HFFc6 (cell line): ENCODE results near the gene EXOC4. TPM values are rescaled to one million over a fixed set of nuclear protein-coding genes. Genes with fewer than 3 reads are reported as not detected.
A peak's percentile ranks its signal among the peaks of the same experiment; 100 is the strongest.

Experiments
- DNase-seq: peaks from one replicate; pipeline ENCODE4 v3.0.0-alpha.2; 2018
- H3K27ac Mint-ChIP-seq: 2 replicates; pipeline ENCODE4 v1.8.0; 2020; ENCODE audit warnings: mild to moderate bottlenecking, mixed read lengths
- H3K27me3 Mint-ChIP-seq: 2 replicates; pipeline ENCODE4 v1.8.0; 2021; ENCODE audit warnings: mild to moderate bottlenecking, moderate library complexity, mixed read lengths; ENCODE audit not compliant: insufficient read depth
- H3K36me3 Mint-ChIP-seq: 2 replicates; pipeline ENCODE4 v1.8.0; 2021; ENCODE audit warnings: low read depth, mixed read lengths
- H3K4me1 Mint-ChIP-seq: 2 replicates; pipeline ENCODE4 v1.8.0; 2020; ENCODE audit warnings: low read depth, mixed read lengths
- H3K4me3 Mint-ChIP-seq: 2 replicates; pipeline ENCODE4 v1.8.0; 2020; ENCODE audit warnings: mild to moderate bottlenecking, moderate library complexity, mixed read lengths
- H3K9me3 Mint-ChIP-seq: 2 replicates; pipeline ENCODE4 v1.8.0; 2020; ENCODE audit warnings: mild to moderate bottlenecking, mixed read lengths
- CTCF ChIP-seq: fragments of 200-600 bp; sonication (generic); IDR thresholded peaks from 2 replicates; pipeline ENCODE4 v1.5.0; 2021; ENCODE audit warnings: antibody characterized with exemption, mild to moderate bottlenecking
- total RNA-seq, 6 experiments: library from RNA; stranded (reverse); fragmentation: NEBNext Ultra II Directional; extraction: Animal tissue kit (Norgen Biotek cat#: 25700); gene quantifications; 2 replicates in 1 of 6; 3 replicates in 5 of 6; pipeline ENCODE4 v1.2.3, GENCODE V29; 2021

Gene EXOC4
- total RNA-seq, 6 experiments from 2014 or later: 57.6 to 67.6 (median 61.4) TPM

GRCh38 chr7:133941496-133941895, 688.6 kb downstream of the EXOC4 start:
- no peak for TF ChIP-seq CTCF
- Mint-ChIP-seq H3K36me3 (peaks cover 9% of the 10 kb centered on the region), H3K27me3 (no peaks in the 10 kb centered on the region; the same call in 1 of the 2 replicates), H3K9me3 (no peaks in the 10 kb centered on the region), H3K27ac (peak overlapping the region; percentile 69), H3K4me1 (peaks cover 19% of the 10 kb centered on the region), H3K4me3 (peak overlapping the region; percentile 18)
- DNase-seq: peak; percentile 80

DNA sequence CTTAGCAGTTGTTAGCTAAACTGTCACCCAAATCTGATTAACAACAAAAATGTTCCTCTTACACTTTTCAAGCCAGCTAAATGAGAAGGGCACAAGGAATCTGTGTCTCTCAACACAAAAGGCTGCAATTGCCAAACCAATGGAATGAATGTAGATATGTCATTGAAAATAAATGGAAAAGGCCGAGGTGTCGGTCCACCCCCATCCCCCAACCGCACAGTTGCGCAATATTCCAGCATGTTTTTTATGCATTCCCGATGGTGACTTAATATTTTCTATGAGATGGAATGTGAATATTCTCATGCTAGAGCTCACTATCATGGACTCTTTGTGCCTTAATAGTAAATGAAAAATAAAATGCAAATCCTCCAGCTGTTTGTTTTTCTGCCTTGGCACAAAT, 692.6 kb downstream of the EXOC4 start:
- Mint-ChIP-seq H3K27me3 (no peaks in the 10 kb centered on the region; the same call in 1 of the 2 replicates), H3K27ac (no peak overlapping the region)
- no peak for TF ChIP-seq CTCF

GRCh38 chr7:133947458-133948254, 694.8 kb downstream of the EXOC4 start:
- Mint-ChIP-seq H3K4me1 (no peaks in the 10 kb centered on the region), H3K27me3 (no peaks in the 10 kb centered on the region; the same call in 1 of the 2 replicates), H3K36me3 (peaks cover 4% of the 10 kb centered on the region; the same call in 1 of the 2 replicates), H3K27ac (no peak overlapping the region), H3K4me3 (no peak overlapping the region), H3K9me3 (no peaks in the 10 kb centered on the region)
- no peak for TF ChIP-seq CTCF
- DNase-seq: no peak

More for the DNA sequence above, 692.6 kb downstream of the EXOC4 start:
- Mint-ChIP-seq H3K9me3 (no peaks in the 10 kb centered on the region), H3K4me1 (peaks cover 10% of the 10 kb centered on the region), H3K36me3 (peaks cover 4% of the 10 kb centered on the region; the same call in 1 of the 2 replicates), H3K4me3 (no peak overlapping the region)
- DNase-seq: no peak

GRCh38 chr7:133948588-133948987, 695.7 kb downstream of the EXOC4 start:
- TF ChIP-seq CTCF: no peak
- DNase-seq: no peak
- no peaks in the 10 kb centered on the region for H3K9me3 Mint-ChIP-seq

DNA sequence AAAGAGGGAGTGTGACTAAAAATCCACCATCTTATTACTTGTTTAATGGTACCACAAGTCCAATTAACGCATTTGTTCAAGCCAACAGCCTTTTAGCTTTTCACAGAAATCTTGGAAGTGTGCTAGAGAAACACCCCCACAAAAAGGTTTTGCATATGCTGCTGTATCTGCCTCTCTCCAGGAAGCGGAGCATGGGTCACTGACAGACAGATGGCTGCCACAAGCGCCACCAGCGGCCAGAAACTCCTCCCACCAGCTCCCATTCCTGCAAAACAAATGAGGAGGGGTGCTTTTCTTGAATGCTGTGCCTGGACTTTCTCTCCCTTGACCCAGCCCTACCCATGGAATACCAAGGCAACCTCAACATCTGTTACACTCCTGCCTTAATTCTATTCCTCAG, 698.0 kb downstream of the EXOC4 start:
- Mint-ChIP-seq H3K27me3 (no peaks in the 10 kb centered on the region; the same call in 1 of the 2 replicates), H3K4me3 (no peak overlapping the region), H3K27ac (no peak overlapping the region), H3K36me3 (peaks cover 4% of the 10 kb centered on the region; the same call in 1 of the 2 replicates), H3K9me3 (no peaks in the 10 kb centered on the region), H3K4me1 (no peaks in the 10 kb centered on the region)
- no peak for TF ChIP-seq CTCF
- DNase-seq: no peak

More at GRCh38 chr7:133948588-133948987, 695.7 kb downstream of the EXOC4 start:
- no peak overlapping the region for H3K4me3 Mint-ChIP-seq
- peaks cover 4% of the 10 kb centered on the region; the same call in 1 of the 2 replicates for H3K36me3 Mint-ChIP-seq
- H3K4me1 Mint-ChIP-seq: no peaks in the 10 kb centered on the region
- no peaks in the 10 kb centered on the region; the same call in 1 of the 2 replicates for H3K27me3 Mint-ChIP-seq
- no peak overlapping the region for H3K27ac Mint-ChIP-seq
